ENCODE results near the gene KIAA0232.

The KIAA0232 gene

GRCh38 chr4:6915041-6916005 is 132.8 kb downstream of the KIAA0232 start:
- TF ChIP-seq CTCF (IDR thresholded peaks at IDR 0.05; ENCODE audit: low read depth, low read length, missing control alignments): no peak
- in situ Hi-C loops (cut with HindIII; ENCODE audit: low sequenced_read_pairs): no loop called here
- no peak for DNase-seq (ENCODE audit: low read depth)
- H3K4me3 ChIP-seq (ENCODE audit: low read depth, low read length): no peak overlapping the region

GRCh38 chr4:6916069-6916586 is 133.6 kb downstream of the KIAA0232 start:
- DNase-seq (ENCODE audit: low read depth): no peak
- H3K4me3 ChIP-seq (ENCODE audit: low read depth, low read length): no peak overlapping the region
- in situ Hi-C loops (cut with HindIII; ENCODE audit: low sequenced_read_pairs): no loop called here
- TF ChIP-seq CTCF (IDR thresholded peaks at IDR 0.05; ENCODE audit: low read depth, low read length, missing control alignments): no peak

- in situ Hi-C loops (cut with HindIII; ENCODE audit: low sequenced_read_pairs): no loop called here
- no peak overlapping the region for H3K4me3 ChIP-seq (ENCODE audit: low read depth, low read length)
- TF ChIP-seq CTCF (IDR thresholded peaks at IDR 0.05; ENCODE audit: low read depth, low read length, missing control alignments): no peak
- DNase-seq (ENCODE audit: low read depth): no peak
Measured at GRCh38 chr4:6916587-6917460, 134.3 kb downstream of the KIAA0232 start.

GRCh38 chr4:6917461-6918271 is 135.1 kb downstream of the KIAA0232 start:
- peak; percentile 69 for TF ChIP-seq CTCF (IDR thresholded peaks at IDR 0.05; ENCODE audit: low read depth, low read length, missing control alignments)
- in situ Hi-C loops (cut with HindIII; ENCODE audit: low sequenced_read_pairs): no loop called here
- DNase-seq (ENCODE audit: low read depth): peak; percentile 40
- H3K4me3 ChIP-seq (ENCODE audit: low read depth, low read length): no peak overlapping the region

- TF ChIP-seq CTCF (IDR thresholded peaks at IDR 0.05; ENCODE audit: low read depth, low read length, missing control alignments): no peak
- no peak for DNase-seq (ENCODE audit: low read depth)
- in situ Hi-C loops (cut with HindIII; ENCODE audit: low sequenced_read_pairs): no loop called here
- H3K4me3 ChIP-seq (ENCODE audit: low read depth, low read length): no peak overlapping the region
Measured at GRCh38 chr4:6918338-6918737, 135.8 kb downstream of the KIAA0232 start.

Data from astrocyte of the cerebellum (primary cell).